K562 (cell line): Measurements from ENCODE around the gene SLC25A45. TPM values are rescaled to one million over a fixed set of nuclear protein-coding genes. Genes with fewer than 3 reads are reported as not detected.

Experiments used
- CBX1 ChIP-seq: sonication (generic); IDR thresholded peaks from 2 replicates; pipeline ENCODE4 v1.6.1; 2016; ENCODE audit warnings: antibody characterized with exemption, low read depth, mild to moderate bottlenecking
- DNMT1 ChIP-seq: fragments of 450-650 bp; IDR thresholded peaks from 2 replicates; pipeline ENCODE4 v1.6.1; 2016; ENCODE audit warnings: antibody characterized with exemption, mild to moderate bottlenecking
- ELF2 ChIP-seq: fragments of 250-450 bp; sonication (Bioruptor Pico); IDR thresholded peaks from 2 replicates; pipeline ENCODE4 v1.5.0; 2021; ENCODE audit warnings: mild to moderate bottlenecking
- FOXJ2 ChIP-seq: fragments of 200-800 bp; sonication (Bioruptor generic); IDR thresholded peaks from 2 replicates; pipeline ENCODE4 v1.6.1; 2016; ENCODE audit warnings: missing genetic modification characterization, missing compliant biosample characterization
- HDGF ChIP-seq: fragments of 450-650 bp; IDR thresholded peaks from 2 replicates; pipeline ENCODE4 v1.6.1; 2016
- MBD2 ChIP-seq: sonication (generic); IDR thresholded peaks from 2 replicates; pipeline ENCODE4 v1.6.1; 2016; ENCODE audit warnings: low read depth, borderline replicate concordance
- PHB2 ChIP-seq: fragments of 450-650 bp; IDR thresholded peaks from 2 replicates; pipeline ENCODE4 v1.6.1; 2017; ENCODE audit warnings: low read depth
- PYGO2 ChIP-seq: fragments of 450-650 bp; IDR thresholded peaks from 2 replicates; pipeline ENCODE4 v1.6.1; 2016; ENCODE audit warnings: mild to moderate bottlenecking, missing genetic modification characterization, moderate library complexity, missing compliant biosample characterization
- SMARCA5 ChIP-seq: fragments of 450-650 bp; IDR thresholded peaks from 2 replicates; pipeline ENCODE4 v1.6.1; 2016
- SNIP1 ChIP-seq: fragments of 450-650 bp; IDR thresholded peaks from 2 replicates; pipeline ENCODE4 v1.7.1; 2017; ENCODE audit warnings: low read depth, mild to moderate bottlenecking
- SNRNP70 ChIP-seq: fragments of 200-400 bp; formaldehyde crosslinking; optimal IDR thresholded peaks from 2 replicates; pipeline ENCODE3; 2017; ENCODE audit warnings: low read depth, low read length
- SRSF1 ChIP-seq: fragments of 200-400 bp; formaldehyde crosslinking; IDR thresholded peaks from 2 replicates; pipeline ENCODE4 v1.6.1; 2017; ENCODE audit warnings: mild to moderate bottlenecking, low read depth, low read length, moderate library complexity
- SRSF9 ChIP-seq: fragments of 200-400 bp; formaldehyde crosslinking; IDR thresholded peaks from 2 replicates; pipeline ENCODE4 v1.6.1; 2017; ENCODE audit warnings: low read depth, low read length, borderline replicate concordance
- ZC3H4 ChIP-seq: sonication (generic); formaldehyde crosslinking; IDR thresholded peaks from 2 replicates; pipeline ENCODE4 v1.9.0; 2021; ENCODE audit warnings: missing genetic modification reagents, borderline replicate concordance
- ZNF184 ChIP-seq: sonication (generic); formaldehyde crosslinking; IDR thresholded peaks from 2 replicates; pipeline ENCODE4 v1.5.0; 2020; ENCODE audit warnings: missing genetic modification reagents
- ZNF212 ChIP-seq: fragments of 450-650 bp; formaldehyde crosslinking; IDR thresholded peaks from 2 replicates; pipeline ENCODE4 v1.4.0; 2020; ENCODE audit warnings: mild to moderate bottlenecking
- polyA plus RNA-seq, 8 experiments: library from polyadenylated mRNA; depleted of rRNA in 4 of 8; stranded (reverse) in 5 of 8; unstranded in 3 of 8; fragments of >200 nt; fragmentation: Nextera tagmentation in 2 of 8; fragmentation: Illumina TruSeq in 1 of 8; extraction: Ambion mirVana in 2 of 8; extraction: Trizol in 1 of 8; gene quantifications; 2 replicates each; pipeline versions ENCODE4 v1.2.1 to v1.2.3, GENCODE V29; 2011 to 2014; ENCODE audit warnings: inconsistent platforms in 1 of 8, missing spikeins in 1 of 8
- total RNA-seq, 7 experiments: library from RNA; depleted of rRNA in 6 of 7; stranded (reverse); fragments of >200 nt in 6 of 7; fragmentation: Illumina TruSeq in 2 of 7; extraction: Trizol in 2 of 7; gene quantifications; 2 replicates each; pipeline versions ENCODE4 v1.2.1 to v1.2.3, GENCODE V29; 2011 to 2021; ENCODE audit warnings: low replicate concordance in 1 of 7
- TF ChIP-seq, protein P1 (sequence below): fragments of 250-450 bp; sonication (Bioruptor Pico); IDR thresholded peaks from 2 replicates; pipeline ENCODE4 v1.4.0; 2020; ENCODE audit warnings: mild to moderate bottlenecking, moderate library complexity, borderline replicate concordance
- TF ChIP-seq, protein P2 (sequence below): fragments of 250-450 bp; sonication (Bioruptor Pico); IDR thresholded peaks from 2 replicates; pipeline ENCODE4 v1.8.0; 2022; ENCODE audit warnings: inconsistent platforms, mild to moderate bottlenecking, moderate library complexity, borderline replicate concordance

Gene SLC25A45
- total and polyA plus RNA-seq, 9 of the 15 experiments (the other 6 are each of a cell fraction or from before 2014, with no cell fraction given): 0.15 to 2.3 (median 0.68) TPM

DNA sequence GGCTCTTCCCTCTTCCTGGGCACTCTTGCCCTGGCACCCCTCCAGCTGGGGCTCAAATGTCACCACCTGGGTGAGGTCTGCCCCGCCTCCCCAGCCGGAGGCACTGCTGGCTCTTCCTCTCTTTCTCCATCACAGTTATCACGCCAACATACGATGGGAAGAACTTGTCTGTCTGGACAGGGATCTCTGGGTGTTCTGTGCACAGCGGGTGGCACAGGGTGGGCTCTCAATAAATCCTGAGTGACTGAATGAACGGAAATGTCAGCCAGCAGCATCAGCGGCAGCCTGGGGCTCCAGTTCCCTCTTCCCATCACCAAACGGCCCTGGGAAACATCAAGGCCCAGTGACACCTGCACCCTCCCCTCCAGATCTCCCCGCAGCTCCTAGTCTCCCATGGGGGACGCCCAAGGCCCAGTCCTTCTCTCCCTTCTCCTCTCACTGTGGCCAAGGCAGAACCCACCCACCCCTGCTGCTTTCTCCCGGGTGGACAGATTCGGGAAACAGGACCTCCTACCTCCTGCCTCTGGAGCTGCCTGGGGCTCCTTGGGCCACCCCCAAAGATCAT, 440 bp upstream of the SLC25A45 start (continued):
- TF ChIP-seq FOXJ2 (tag): no peak
- no peak for TF ChIP-seq ELF2 (CRISPR knock-in tag)
- peak; percentile 86; the same call in 1 of the 2 replicates for TF ChIP-seq HDGF
- no peak for TF ChIP-seq CBX1
- TF ChIP-seq ZNF184 (CRISPR knock-in tag): no peak
- TF ChIP-seq ZC3H4 (CRISPR knock-in tag): 0 out of 2 replicates have a peak, but pooled peaks have one; percentile 39
- TF ChIP-seq DNMT1: no peak
- TF ChIP-seq SMARCA5: peak; percentile 41
- TF ChIP-seq, protein P1, sequence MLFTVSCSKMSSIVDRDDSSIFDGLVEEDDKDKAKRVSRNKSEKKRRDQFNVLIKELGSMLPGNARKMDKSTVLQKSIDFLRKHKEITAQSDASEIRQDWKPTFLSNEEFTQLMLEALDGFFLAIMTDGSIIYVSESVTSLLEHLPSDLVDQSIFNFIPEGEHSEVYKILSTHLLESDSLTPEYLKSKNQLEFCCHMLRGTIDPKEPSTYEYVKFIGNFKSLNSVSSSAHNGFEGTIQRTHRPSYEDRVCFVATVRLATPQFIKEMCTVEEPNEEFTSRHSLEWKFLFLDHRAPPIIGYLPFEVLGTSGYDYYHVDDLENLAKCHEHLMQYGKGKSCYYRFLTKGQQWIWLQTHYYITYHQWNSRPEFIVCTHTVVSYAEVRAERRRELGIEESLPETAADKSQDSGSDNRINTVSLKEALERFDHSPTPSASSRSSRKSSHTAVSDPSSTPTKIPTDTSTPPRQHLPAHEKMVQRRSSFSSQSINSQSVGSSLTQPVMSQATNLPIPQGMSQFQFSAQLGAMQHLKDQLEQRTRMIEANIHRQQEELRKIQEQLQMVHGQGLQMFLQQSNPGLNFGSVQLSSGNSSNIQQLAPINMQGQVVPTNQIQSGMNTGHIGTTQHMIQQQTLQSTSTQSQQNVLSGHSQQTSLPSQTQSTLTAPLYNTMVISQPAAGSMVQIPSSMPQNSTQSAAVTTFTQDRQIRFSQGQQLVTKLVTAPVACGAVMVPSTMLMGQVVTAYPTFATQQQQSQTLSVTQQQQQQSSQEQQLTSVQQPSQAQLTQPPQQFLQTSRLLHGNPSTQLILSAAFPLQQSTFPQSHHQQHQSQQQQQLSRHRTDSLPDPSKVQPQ (CRISPR knock-in tag): no peak
- TF ChIP-seq SRSF1: no peak
- no peak for TF ChIP-seq MBD2
- no peak for TF ChIP-seq SRSF9
- TF ChIP-seq SNIP1: no peak
- no peak for TF ChIP-seq PYGO2 (tag)
- TF ChIP-seq ZNF212 (CRISPR knock-in tag): no peak
- TF ChIP-seq SNRNP70: no peak
- TF ChIP-seq, protein P2, sequence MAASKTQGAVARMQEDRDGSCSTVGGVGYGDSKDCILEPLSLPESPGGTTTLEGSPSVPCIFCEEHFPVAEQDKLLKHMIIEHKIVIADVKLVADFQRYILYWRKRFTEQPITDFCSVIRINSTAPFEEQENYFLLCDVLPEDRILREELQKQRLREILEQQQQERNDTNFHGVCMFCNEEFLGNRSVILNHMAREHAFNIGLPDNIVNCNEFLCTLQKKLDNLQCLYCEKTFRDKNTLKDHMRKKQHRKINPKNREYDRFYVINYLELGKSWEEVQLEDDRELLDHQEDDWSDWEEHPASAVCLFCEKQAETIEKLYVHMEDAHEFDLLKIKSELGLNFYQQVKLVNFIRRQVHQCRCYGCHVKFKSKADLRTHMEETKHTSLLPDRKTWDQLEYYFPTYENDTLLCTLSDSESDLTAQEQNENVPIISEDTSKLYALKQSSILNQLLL: no peak
- TF ChIP-seq PHB2: 0 out of 2 replicates have a peak, but pooled peaks have one; percentile 14
